NCI-H1417 treated with DMSO at 0.1 percent for 48 hours (cell line): ENCODE results near the gene GPLD1.

Experiments used
- DNase-seq: peaks from one replicate; lab custom pipeline; 2025; lab: John Stamatoyannopoulos, UW

GPLD1 gene

GRCh38 chr6:24382220-24382540 is 107.2 kb downstream of the GPLD1 start:
- DNase-seq, result no peak

- no peak for DNase-seq
These were observed 107.7 kb downstream of the GPLD1 start for GRCh38 chr6:24381476-24382219.

GRCh38 chr6:24378473-24379097 is 110.8 kb downstream of the GPLD1 start:
- DNase-seq, result no peak
